ENCODE results near the gene SLC9B1.
A peak's percentile ranks its signal among the peaks of the same experiment; 100 is the strongest.
"Not testable (repeated sequence)": the region's sequence is repeated elsewhere in the genome, so short reads cannot be mapped to it uniquely, and the experiment has no call there.

SLC9B1 gene

GRCh38 chr4:102877477-102878106 lies 141.9 kb downstream of the SLC9B1 start:
- not testable (repeated sequence) for DNase-seq

GRCh38 chr4:102871772-102872171 lies 147.7 kb downstream of the SLC9B1 start:
- no peak for DNase-seq

- DNase-seq, result no peak
Observed at GRCh38 chr4:102869569-102870197, 149.8 kb downstream of the SLC9B1 start.

- DNase-seq, result peak; percentile 68
Observed at GRCh38 chr4:102868781-102869568, 150.5 kb downstream of the SLC9B1 start, which contains the start of gene CISD2. Gene CISD2, plus strand, starts transcription at chr4:102868992. Its CDS starts 93 bp downstream, at chr4:102869085.

GRCh38 chr4:102868153-102868780 lies 151.2 kb downstream of the SLC9B1 start:
- no peak for DNase-seq

GRCh38 chr4:102867278-102868152 lies 152.0 kb downstream of the SLC9B1 start:
- DNase-seq, result no peak

- not testable (repeated sequence) for DNase-seq
Observed at GRCh38 chr4:102865327-102865726, 154.2 kb downstream of the SLC9B1 start.

- no peak for DNase-seq
Observed at GRCh38 chr4:102862747-102863146, 156.8 kb downstream of the SLC9B1 start.

GRCh38 chr4:102862016-102862415 lies 157.5 kb downstream of the SLC9B1 start:
- no peak for DNase-seq

- DNase-seq, result no peak
Observed at GRCh38 chr4:102860611-102861324, 158.7 kb downstream of the SLC9B1 start.

GRCh38 chr4:102858828-102859464 lies 160.6 kb downstream of the SLC9B1 start:
- no peak for DNase-seq

All from GOT3 (cell line).